GM12878 (cell line): ENCODE results near the gene XPNPEP2. TPM values are rescaled to one million over a fixed set of nuclear protein-coding genes. Genes with fewer than 3 reads are reported as not detected.

Experiments used
- BCL11A ChIP-seq: IDR thresholded peaks from 2 replicates; pipeline ENCODE4 v1.6.1; 2011; ENCODE audit warnings: low read depth, low read length
- CBX5 ChIP-seq: sonication (generic); IDR thresholded peaks from 2 replicates; pipeline ENCODE4 v1.6.1; 2016; ENCODE audit warnings: low read depth, moderate library complexity, mild to moderate bottlenecking, inconsistent platforms
- CHD4 ChIP-seq: fragments of 200-600 bp; sonication (generic); IDR thresholded peaks from 2 replicates; pipeline ENCODE4 v1.6.1; 2016; ENCODE audit warnings: mild to moderate bottlenecking
- CTCF ChIP-seq, 3 experiments: IDR thresholded peaks in 2 of 3; conservative IDR thresholded peaks in 1 of 3; 2 replicates each; pipeline ENCODE4 v1.5.1; 2011; ENCODE audit warnings: low read depth in 3 of 3, low read length in 3 of 3, mild to moderate bottlenecking in 3 of 3, control low read depth in 2 of 3, moderate library complexity in 2 of 3, inconsistent platforms in 1 of 3, mixed read lengths in 1 of 3; ENCODE audit not compliant: control insufficient read depth in 2 of 3, insufficient read depth in 1 of 3; ENCODE audit errors: extremely low read depth in 1 of 3
- ETV6 ChIP-seq, 2 experiments: fragments of 450-650 bp in 1 of 2; IDR thresholded peaks in 1 of 2; conservative IDR thresholded peaks in 1 of 2; 2 replicates each; pipeline ENCODE4 v1.6.1; 2014; ENCODE audit warnings: antibody characterized with exemption in 1 of 2, borderline replicate concordance in 1 of 2, low read depth in 1 of 2, mild to moderate bottlenecking in 1 of 2, moderate library complexity in 1 of 2
- GABPA ChIP-seq: IDR thresholded peaks from 2 replicates; pipeline ENCODE4 v1.6.1; 2014; ENCODE audit warnings: antibody characterized with exemption, low read depth, mild to moderate bottlenecking, inconsistent platforms
- KAT2A ChIP-seq: conservative IDR thresholded peaks from 2 replicates; pipeline ENCODE4 v1.6.1; 2011; ENCODE audit warnings: low read depth, low read length; ENCODE audit not compliant: control insufficient read depth
- MEF2B ChIP-seq: fragments of 450-650 bp; IDR thresholded peaks from 2 replicates; pipeline ENCODE4 v1.6.1; 2018; ENCODE audit warnings: mild to moderate bottlenecking, moderate library complexity; ENCODE audit not compliant: partially characterized antibody, poor library complexity, severe bottlenecking
- NFYA ChIP-seq: IDR thresholded peaks from 2 replicates; pipeline ENCODE4 v1.6.1; 2011; ENCODE audit warnings: low read depth, mild to moderate bottlenecking, low read length, improper control_type of control experiment, borderline replicate concordance
- NFYB ChIP-seq: IDR thresholded peaks from 2 replicates; pipeline ENCODE4 v1.6.1; 2011; ENCODE audit warnings: low read depth, mild to moderate bottlenecking, low read length, improper control_type of control experiment, moderate library complexity; ENCODE audit not compliant: insufficient read depth
- RB1 ChIP-seq: fragments of 450-650 bp; formaldehyde crosslinking; IDR thresholded peaks from 2 replicates; pipeline ENCODE4 v1.6.1; 2017; ENCODE audit warnings: mild to moderate bottlenecking, borderline replicate concordance
- SMAD5 ChIP-seq: IDR thresholded peaks from 2 replicates; pipeline ENCODE4 v1.6.1; 2016; ENCODE audit warnings: antibody characterized with exemption, low read depth
- SUZ12 ChIP-seq: fragments of 200-600 bp; sonication (generic); IDR thresholded peaks from one replicate; pipeline ENCODE4 v1.6.1; 2018; ENCODE audit warnings: antibody characterized with exemption, mild to moderate bottlenecking; ENCODE audit not compliant: unreplicated experiment
- TCF12 ChIP-seq: IDR thresholded peaks from 2 replicates; pipeline ENCODE4 v1.6.1; 2011; ENCODE audit warnings: low read depth, mild to moderate bottlenecking, low read length
- TCF7 ChIP-seq: IDR thresholded peaks from 2 replicates; pipeline ENCODE4 v1.6.1; 2014; ENCODE audit warnings: antibody characterized with exemption, borderline replicate concordance
- ZBTB40 ChIP-seq: fragments of 450-650 bp; IDR thresholded peaks from 2 replicates; pipeline ENCODE4 v1.6.1; 2016; ENCODE audit warnings: mild to moderate bottlenecking, moderate library complexity, borderline replicate concordance
- ZNF24 ChIP-seq: fragments of 450-650 bp; IDR thresholded peaks from 2 replicates; pipeline ENCODE4 v1.6.1; 2017; ENCODE audit warnings: antibody characterized with exemption, mild to moderate bottlenecking
- polyA plus RNA-seq, 11 experiments: library from polyadenylated mRNA; depleted of rRNA in 4 of 11; unstranded in 6 of 11; stranded (reverse) in 5 of 11; fragments of >200 nt; fragmentation: Nextera tagmentation in 4 of 11; fragmentation: Illumina TruSeq in 1 of 11; extraction: Ambion mirVana in 4 of 11; extraction: Trizol in 1 of 11; gene quantifications; 1 replicate in 1 of 11; 2 replicates in 10 of 11; pipeline versions ENCODE4 v1.2.1 to v1.2.3, GENCODE V29; 2011 to 2016; ENCODE audit warnings: inconsistent platforms in 2 of 11, missing spikeins in 2 of 11, low read depth in 1 of 11
- total RNA-seq, 4 experiments: library from RNA; depleted of rRNA in 3 of 4; stranded (reverse); fragments of >200 nt in 3 of 4; fragmentation: Illumina TruSeq in 1 of 4; extraction: Trizol in 1 of 4; gene quantifications; 2 replicates each; pipeline versions ENCODE4 v1.2.1 to v1.2.3, GENCODE V29; 2013 to 2021
- TF ChIP-seq, protein P1 (sequence below): fragments of 450-650 bp; formaldehyde crosslinking; IDR thresholded peaks from 2 replicates; pipeline ENCODE4 v1.4.0; 2020; ENCODE audit warnings: mild to moderate bottlenecking, moderate library complexity
- TF ChIP-seq, protein P2 (sequence below): fragments of 450-650 bp; IDR thresholded peaks from 2 replicates; pipeline ENCODE4 v1.6.1; 2016; ENCODE audit warnings: mild to moderate bottlenecking

Gene XPNPEP2
- total and polyA plus RNA-seq, 10 of the 15 experiments (the other 5 are each of a cell fraction or from before 2014, with no cell fraction given) = 0.04 to 0.37 (median 0.15) TPM

DNA sequence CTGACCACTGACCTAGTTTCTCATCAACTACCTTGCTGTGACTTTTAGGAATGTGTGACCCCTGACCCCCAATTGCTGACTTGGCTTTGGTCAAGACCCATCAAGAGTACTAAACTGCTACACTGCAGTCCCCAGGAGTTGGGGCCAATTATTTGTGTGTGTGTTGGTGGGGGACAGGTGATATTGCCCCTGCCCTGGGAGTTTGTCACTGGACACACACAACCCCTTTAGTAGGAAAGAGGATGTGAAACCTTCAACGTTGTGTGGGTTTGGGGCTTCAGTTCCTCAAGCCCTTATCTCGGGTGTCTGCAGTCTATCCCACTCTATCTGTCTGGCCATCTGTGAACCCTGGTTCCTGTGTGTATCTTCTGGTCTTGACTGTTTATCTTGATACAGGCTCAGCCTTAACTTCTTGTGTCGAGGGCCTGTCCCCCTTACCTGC lies 47.5 kb downstream of the XPNPEP2 start (continued):
- TF ChIP-seq, protein P1, sequence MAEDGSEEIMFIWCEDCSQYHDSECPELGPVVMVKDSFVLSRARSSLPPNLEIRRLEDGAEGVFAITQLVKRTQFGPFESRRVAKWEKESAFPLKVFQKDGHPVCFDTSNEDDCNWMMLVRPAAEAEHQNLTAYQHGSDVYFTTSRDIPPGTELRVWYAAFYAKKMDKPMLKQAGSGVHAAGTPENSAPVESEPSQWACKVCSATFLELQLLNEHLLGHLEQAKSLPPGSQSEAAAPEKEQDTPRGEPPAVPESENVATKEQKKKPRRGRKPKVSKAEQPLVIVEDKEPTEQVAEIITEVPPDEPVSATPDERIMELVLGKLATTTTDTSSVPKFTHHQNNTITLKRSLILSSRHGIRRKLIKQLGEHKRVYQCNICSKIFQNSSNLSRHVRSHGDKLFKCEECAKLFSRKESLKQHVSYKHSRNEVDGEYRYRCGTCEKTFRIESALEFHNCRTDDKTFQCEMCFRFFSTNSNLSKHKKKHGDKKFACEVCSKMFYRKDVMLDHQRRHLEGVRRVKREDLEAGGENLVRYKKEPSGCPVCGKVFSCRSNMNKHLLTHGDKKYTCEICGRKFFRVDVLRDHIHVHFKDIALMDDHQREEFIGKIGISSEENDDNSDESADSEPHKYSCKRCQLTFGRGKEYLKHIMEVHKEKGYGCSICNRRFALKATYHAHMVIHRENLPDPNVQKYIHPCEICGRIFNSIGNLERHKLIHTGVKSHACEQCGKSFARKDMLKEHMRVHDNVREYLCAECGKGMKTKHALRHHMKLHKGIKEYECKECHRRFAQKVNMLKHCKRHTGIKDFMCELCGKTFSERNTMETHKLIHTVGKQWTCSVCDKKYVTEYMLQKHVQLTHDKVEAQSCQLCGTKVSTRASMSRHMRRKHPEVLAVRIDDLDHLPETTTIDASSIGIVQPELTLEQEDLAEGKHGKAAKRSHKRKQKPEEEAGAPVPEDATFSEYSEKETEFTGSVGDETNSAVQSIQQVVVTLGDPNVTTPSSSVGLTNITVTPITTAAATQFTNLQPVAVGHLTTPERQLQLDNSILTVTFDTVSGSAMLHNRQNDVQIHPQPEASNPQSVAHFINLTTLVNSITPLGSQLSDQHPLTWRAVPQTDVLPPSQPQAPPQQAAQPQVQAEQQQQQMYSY (CRISPR knock-in tag) = no peak
- TF ChIP-seq RB1 (peak; percentile 31; the same call in 1 of the 2 replicates), MEF2B (peak; percentile 62), ETV6 (conservative IDR thresholded peaks at IDR 0.05 in 1 of 2, IDR thresholded peaks at IDR 0.05 in 1 of 2; ENCODE audit: borderline replicate concordance in 1 of 2, low read depth in 1 of 2) (peak in 1 of 2 experiments; percentile 74; a peak in 2 of 4 replicates), ZNF24 (no peak), KAT2A (no peak), NFYA (no peak), GABPA (no peak), SUZ12 (no peak), TCF12 (peak; percentile 77; the same call in 1 of the 2 replicates), CBX5 (no peak), SMAD5 (no peak), TCF7 (no peak), ZBTB40 (no peak), NFYB (no peak), CTCF (IDR thresholded peaks at IDR 0.05 in 2 of 3, conservative IDR thresholded peaks at IDR 0.05 in 1 of 3; ENCODE audit: control insufficient read depth in 2 of 3, extremely low read depth in 1 of 3, insufficient read depth in 1 of 3, low read depth in 3 of 3, low read length in 3 of 3) (no peak), BCL11A (peak; percentile 92), CHD4 (no peak)
- TF ChIP-seq, protein P2, sequence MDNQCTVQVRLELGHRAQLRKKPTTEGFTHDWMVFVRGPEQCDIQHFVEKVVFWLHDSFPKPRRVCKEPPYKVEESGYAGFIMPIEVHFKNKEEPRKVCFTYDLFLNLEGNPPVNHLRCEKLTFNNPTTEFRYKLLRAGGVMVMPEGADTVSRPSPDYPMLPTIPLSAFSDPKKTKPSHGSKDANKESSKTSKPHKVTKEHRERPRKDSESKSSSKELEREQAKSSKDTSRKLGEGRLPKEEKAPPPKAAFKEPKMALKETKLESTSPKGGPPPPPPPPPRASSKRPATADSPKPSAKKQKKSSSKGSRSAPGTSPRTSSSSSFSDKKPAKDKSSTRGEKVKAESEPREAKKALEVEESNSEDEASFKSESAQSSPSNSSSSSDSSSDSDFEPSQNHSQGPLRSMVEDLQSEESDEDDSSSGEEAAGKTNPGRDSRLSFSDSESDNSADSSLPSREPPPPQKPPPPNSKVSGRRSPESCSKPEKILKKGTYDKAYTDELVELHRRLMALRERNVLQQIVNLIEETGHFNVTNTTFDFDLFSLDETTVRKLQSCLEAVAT = 0 out of 2 replicates have a peak, but pooled peaks have one; percentile 39
